Measurements from ENCODE around the gene HFE. TPM values are rescaled to one million over a fixed set of nuclear protein-coding genes. Genes with fewer than 3 reads are reported as not detected.

The HFE gene
- total RNA-seq, 1 donor from 2014 or later = not detected

DNA sequence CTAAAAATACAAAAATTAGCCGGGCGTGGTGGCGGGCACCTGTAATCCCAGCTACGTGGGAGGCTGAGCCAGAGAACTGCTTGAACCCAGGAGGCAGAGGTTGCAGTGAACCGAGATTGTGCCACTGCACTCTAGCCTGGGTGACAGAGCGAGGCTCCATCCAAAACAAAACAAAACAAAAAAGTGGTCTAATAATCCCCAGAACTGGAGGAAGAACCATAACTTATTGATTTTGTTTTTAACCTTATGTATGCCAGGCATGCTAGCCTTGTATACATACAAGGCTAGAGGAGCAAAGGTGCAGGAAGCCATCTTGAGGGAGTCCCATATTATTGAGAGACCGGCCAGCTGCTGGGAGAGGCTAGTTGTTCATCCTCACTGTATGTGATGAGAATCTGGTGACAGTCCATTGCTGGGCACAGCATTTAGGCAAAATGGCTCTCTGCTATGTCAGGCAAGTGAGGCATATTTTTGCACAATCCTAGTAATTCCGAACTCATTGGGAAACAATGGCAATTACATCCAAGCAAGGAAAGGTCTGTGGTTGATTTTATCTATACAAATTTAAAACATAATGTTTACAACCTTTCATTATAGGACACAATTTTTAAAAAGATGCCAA is 18.0 kb downstream of the HFE start:
- Mint-ChIP-seq H3K27ac (ENCODE audit: unreplicated experiment) (no peak overlapping the region), H3K36me3 (ENCODE audit: unreplicated experiment) (no peaks in the 10 kb centered on the region), H3K27me3 (ENCODE audit: unreplicated experiment) (peaks cover 3% of the 10 kb centered on the region), H3K9me3 (ENCODE audit: unreplicated experiment) (peaks cover 9% of the 10 kb centered on the region), H3K4me1 (ENCODE audit: low read depth, unreplicated experiment) (peaks cover 2% of the 10 kb centered on the region), H3K4me3 (ENCODE audit: unreplicated experiment) (peak overlapping the region; percentile 23)
- TF ChIP-seq, protein P1, sequence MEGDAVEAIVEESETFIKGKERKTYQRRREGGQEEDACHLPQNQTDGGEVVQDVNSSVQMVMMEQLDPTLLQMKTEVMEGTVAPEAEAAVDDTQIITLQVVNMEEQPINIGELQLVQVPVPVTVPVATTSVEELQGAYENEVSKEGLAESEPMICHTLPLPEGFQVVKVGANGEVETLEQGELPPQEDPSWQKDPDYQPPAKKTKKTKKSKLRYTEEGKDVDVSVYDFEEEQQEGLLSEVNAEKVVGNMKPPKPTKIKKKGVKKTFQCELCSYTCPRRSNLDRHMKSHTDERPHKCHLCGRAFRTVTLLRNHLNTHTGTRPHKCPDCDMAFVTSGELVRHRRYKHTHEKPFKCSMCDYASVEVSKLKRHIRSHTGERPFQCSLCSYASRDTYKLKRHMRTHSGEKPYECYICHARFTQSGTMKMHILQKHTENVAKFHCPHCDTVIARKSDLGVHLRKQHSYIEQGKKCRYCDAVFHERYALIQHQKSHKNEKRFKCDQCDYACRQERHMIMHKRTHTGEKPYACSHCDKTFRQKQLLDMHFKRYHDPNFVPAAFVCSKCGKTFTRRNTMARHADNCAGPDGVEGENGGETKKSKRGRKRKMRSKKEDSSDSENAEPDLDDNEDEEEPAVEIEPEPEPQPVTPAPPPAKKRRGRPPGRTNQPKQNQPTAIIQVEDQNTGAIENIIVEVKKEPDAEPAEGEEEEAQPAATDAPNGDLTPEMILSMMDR (IDR thresholded peaks at IDR 0.05; ENCODE audit: partially characterized antibody, unreplicated experiment) = no peak
- no peak for DNase-seq

DNA sequence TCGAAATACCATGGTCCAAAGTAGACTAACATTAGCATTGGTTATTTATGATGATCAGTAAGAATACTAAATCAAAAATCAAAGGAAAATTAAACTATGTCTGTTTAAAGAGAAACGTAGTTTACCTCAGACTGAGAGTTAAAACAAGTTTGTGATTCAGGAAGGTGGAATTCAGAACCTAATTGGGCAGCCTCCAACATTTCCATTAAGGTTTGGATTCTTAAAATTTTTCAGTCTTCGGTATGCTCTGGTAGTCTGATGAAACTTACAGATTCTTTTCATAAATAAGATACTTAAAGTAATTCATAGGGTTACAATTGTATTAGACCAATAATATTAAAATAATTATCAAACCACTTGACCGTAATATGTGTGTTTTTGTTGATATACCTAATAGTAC is 18.6 kb downstream of the HFE start:
- DNase-seq = no peak
- Mint-ChIP-seq H3K9me3 (ENCODE audit: unreplicated experiment) (peaks cover 9% of the 10 kb centered on the region), H3K27me3 (ENCODE audit: unreplicated experiment) (peaks cover 3% of the 10 kb centered on the region), H3K36me3 (ENCODE audit: unreplicated experiment) (no peaks in the 10 kb centered on the region), H3K27ac (ENCODE audit: unreplicated experiment) (no peak overlapping the region), H3K4me3 (ENCODE audit: unreplicated experiment) (no peak overlapping the region), H3K4me1 (ENCODE audit: low read depth, unreplicated experiment) (peaks cover 2% of the 10 kb centered on the region)
- TF ChIP-seq, protein P1 (IDR thresholded peaks at IDR 0.05; ENCODE audit: partially characterized antibody, unreplicated experiment) = no peak

DNA sequence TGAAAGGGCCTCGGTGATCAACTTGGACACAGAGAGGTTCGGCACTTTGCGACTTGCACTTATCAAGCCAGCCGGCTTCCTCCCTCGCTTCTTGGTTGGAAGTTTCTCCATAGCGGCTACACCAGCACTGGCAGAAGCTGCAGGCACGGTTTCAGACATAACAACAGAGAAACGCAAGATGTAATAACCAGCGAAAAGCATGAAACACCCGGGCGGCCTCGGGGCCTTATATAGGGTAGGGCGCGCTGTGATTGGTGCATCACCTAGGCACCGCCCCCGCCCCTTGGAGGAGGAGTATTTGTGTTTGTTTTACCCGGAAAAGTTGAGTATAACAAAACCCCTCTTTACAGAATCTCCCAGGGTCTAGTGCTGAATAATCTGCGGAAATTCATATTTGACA is 20.7 kb downstream of the HFE start:
- Mint-ChIP-seq H3K4me3 (ENCODE audit: unreplicated experiment) (no peak overlapping the region), H3K4me1 (ENCODE audit: low read depth, unreplicated experiment) (peaks cover 2% of the 10 kb centered on the region), H3K9me3 (ENCODE audit: unreplicated experiment) (peaks cover 9% of the 10 kb centered on the region), H3K27ac (ENCODE audit: unreplicated experiment) (no peak overlapping the region), H3K27me3 (ENCODE audit: unreplicated experiment) (peaks cover 3% of the 10 kb centered on the region), H3K36me3 (ENCODE audit: unreplicated experiment) (no peaks in the 10 kb centered on the region)
- DNase-seq = no peak
- TF ChIP-seq, protein P1 (IDR thresholded peaks at IDR 0.05; ENCODE audit: partially characterized antibody, unreplicated experiment) = no peak

DNA sequence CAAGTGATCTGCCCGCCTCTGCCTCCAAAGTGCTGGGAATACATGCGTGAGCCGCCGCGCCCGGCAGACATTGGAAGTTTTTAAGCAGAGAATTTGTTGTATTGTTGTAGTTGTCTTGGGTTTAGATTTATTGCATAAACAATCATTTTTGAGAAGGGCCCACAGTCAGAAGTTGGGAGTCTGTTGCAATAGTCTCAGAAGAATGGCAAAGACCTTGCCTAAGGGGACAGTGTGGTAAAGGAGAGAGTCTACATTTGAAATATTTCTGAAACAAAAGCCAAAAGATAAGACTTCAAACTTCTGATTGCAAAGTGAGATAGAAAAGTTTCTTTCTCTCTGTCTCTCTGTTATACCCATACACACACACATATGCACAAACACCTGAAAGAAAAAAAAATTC is 22.5 kb downstream of the HFE start:
- H3K4me1 Mint-ChIP-seq (ENCODE audit: low read depth, unreplicated experiment) = no peaks in the 10 kb centered on the region
- H3K36me3 Mint-ChIP-seq (ENCODE audit: unreplicated experiment) = no peaks in the 10 kb centered on the region
- H3K4me3 Mint-ChIP-seq (ENCODE audit: unreplicated experiment) = no peak overlapping the region
- no peaks in the 10 kb centered on the region for H3K9me3 Mint-ChIP-seq (ENCODE audit: unreplicated experiment)
- no peak overlapping the region for H3K27ac Mint-ChIP-seq (ENCODE audit: unreplicated experiment)
- TF ChIP-seq, protein P1 (IDR thresholded peaks at IDR 0.05; ENCODE audit: partially characterized antibody, unreplicated experiment) = no peak
- peaks cover 2% of the 10 kb centered on the region for H3K27me3 Mint-ChIP-seq (ENCODE audit: unreplicated experiment)
- DNase-seq = no peak

DNA sequence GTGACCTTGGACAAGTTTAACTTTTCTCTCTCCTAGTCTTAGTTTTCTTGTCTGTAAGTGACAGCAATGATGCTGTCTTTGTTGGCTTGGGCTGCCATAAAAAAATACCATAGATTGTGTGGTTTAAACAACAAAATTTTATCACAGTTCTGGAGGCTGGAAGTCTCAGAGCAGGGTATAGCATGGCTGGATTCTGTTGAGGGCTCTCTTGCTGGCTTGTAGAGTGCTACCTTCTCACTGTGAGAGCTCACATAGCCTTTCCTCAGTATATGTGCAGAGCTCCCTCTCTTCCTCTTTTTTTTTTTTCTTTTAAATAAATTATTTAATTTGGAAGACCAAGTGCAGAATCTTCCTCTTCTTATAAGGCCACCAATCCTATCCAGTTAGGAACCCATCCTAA is 26.3 kb downstream of the HFE start:
- DNase-seq = no peak
- peaks cover 2% of the 10 kb centered on the region for H3K27me3 Mint-ChIP-seq (ENCODE audit: unreplicated experiment)
- TF ChIP-seq, protein P1 (IDR thresholded peaks at IDR 0.05; ENCODE audit: partially characterized antibody, unreplicated experiment) = no peak
- no peak overlapping the region for H3K4me3 Mint-ChIP-seq (ENCODE audit: unreplicated experiment)
- no peaks in the 10 kb centered on the region for H3K9me3 Mint-ChIP-seq (ENCODE audit: unreplicated experiment)
- no peak overlapping the region for H3K27ac Mint-ChIP-seq (ENCODE audit: unreplicated experiment)
- no peaks in the 10 kb centered on the region for H3K36me3 Mint-ChIP-seq (ENCODE audit: unreplicated experiment)
- no peaks in the 10 kb centered on the region for H3K4me1 Mint-ChIP-seq (ENCODE audit: low read depth, unreplicated experiment)
